ENCODE results near the gene DUSP19. TPM values are rescaled to one million over a fixed set of nuclear protein-coding genes. Genes with fewer than 3 reads are reported as not detected.

DUSP19 gene
- total RNA-seq, 1 experiment from 2014 or later = 1.8 TPM

DNA sequence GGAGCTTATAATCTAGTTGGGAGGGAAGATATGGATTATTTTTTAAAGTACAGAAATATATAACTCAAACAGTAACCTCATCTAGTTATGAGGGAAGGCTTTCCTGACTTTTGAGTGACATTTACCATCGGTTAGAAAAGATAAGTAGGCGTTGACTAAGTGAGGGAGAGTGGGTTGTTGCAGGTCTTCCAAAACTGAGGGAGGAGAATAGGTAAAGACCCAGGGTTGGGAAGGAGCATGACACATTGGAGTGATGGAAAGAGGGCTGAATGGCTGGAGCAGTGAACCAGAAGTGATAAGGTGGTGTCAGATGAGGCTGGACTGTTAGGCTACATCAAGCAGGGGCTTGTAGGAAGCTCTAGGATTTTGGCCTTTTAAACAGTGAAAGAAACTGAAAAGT lies 35.1 kb downstream of the DUSP19 start:
- Histone ChIP-seq H3K27ac (ENCODE audit: insufficient read length, low read depth, low read length) (no peak overlapping the region), H4K5ac (ENCODE audit: insufficient read length, low read depth, low read length) (no peak overlapping the region), H2BK20ac (ENCODE audit: low read depth, low read length, poor library complexity, severe bottlenecking) (no peak overlapping the region), H3K18ac (ENCODE audit: insufficient read length, low read depth, low read length) (no peak overlapping the region), H2AFZ (ENCODE audit: low read length) (no peak overlapping the region), H3K9ac (ENCODE audit: extremely low read depth, insufficient read length, low read length) (no peak overlapping the region), H3T11ph (ENCODE audit: low read length) (no peak overlapping the region), H4K91ac (ENCODE audit: insufficient read length, low read depth, low read length) (no peak overlapping the region), H3K4me1 (ENCODE audit: insufficient read depth, low read length) (no peaks in the 10 kb centered on the region), H3K56ac (ENCODE audit: insufficient read length, low read depth, low read length) (no peak overlapping the region), H3K14ac (ENCODE audit: insufficient read depth, low read length) (no peak overlapping the region), H3K23ac (ENCODE audit: insufficient read length, low read depth, low read length) (no peak overlapping the region), H2AK5ac (ENCODE audit: insufficient read length, low read length) (no peak overlapping the region), H3K23me2 (ENCODE audit: insufficient read length, low read depth, low read length, poor library complexity, severe bottlenecking) (no peaks in the 10 kb centered on the region), H2BK12ac (ENCODE audit: insufficient read length, low read depth, low read length) (no peak overlapping the region), H3K79me2 (ENCODE audit: insufficient read depth, low read length) (no peaks in the 10 kb centered on the region), H3K79me1 (ENCODE audit: insufficient read depth, low read depth, low read length, poor library complexity, severe bottlenecking) (no peaks in the 10 kb centered on the region), H3K4me2 (ENCODE audit: insufficient read depth, insufficient read length, low read length) (no peak overlapping the region), H2BK5ac (ENCODE audit: insufficient read length, low read length) (no peak overlapping the region), H2BK15ac (ENCODE audit: low read depth, low read length) (no peak overlapping the region), H4K20me1 (ENCODE audit: control insufficient read depth, insufficient read depth, insufficient read length) (no peaks in the 10 kb centered on the region), H3K27me3 (ENCODE audit: insufficient read depth, low read length) (no peaks in the 10 kb centered on the region), H4K8ac (replicated peaks; ENCODE audit: insufficient read length, low read depth, low read length) (no peak overlapping the region), H3K4ac (ENCODE audit: low read depth, low read length) (no peak overlapping the region), H3K9me3 (ENCODE audit: control insufficient read depth, low read depth, low read length) (no peaks in the 10 kb centered on the region), H2BK120ac (ENCODE audit: low read depth, low read length, poor library complexity, severe bottlenecking) (no peak overlapping the region)
- WGBS (ENCODE audit: extremely low coverage, insufficient read length, low lambda C conversion rate) = no CpG with 5 or more reads among the region's 2 CpGs
- Mint-ChIP-seq H3K36me3 (ENCODE audit: insufficient read depth in 1 of 3, low read depth in 3 of 3) (no peaks in the 10 kb centered on the region), H3K4me3 (no peak overlapping the region), H3K9me3 (no peaks in the 10 kb centered on the region), H3K4me1 (no peaks in the 10 kb centered on the region), H3K27me3 (ENCODE audit: low read depth) (no peaks in the 10 kb centered on the region), H3K27ac (no peak overlapping the region)
- TF ChIP-seq, protein P1, sequence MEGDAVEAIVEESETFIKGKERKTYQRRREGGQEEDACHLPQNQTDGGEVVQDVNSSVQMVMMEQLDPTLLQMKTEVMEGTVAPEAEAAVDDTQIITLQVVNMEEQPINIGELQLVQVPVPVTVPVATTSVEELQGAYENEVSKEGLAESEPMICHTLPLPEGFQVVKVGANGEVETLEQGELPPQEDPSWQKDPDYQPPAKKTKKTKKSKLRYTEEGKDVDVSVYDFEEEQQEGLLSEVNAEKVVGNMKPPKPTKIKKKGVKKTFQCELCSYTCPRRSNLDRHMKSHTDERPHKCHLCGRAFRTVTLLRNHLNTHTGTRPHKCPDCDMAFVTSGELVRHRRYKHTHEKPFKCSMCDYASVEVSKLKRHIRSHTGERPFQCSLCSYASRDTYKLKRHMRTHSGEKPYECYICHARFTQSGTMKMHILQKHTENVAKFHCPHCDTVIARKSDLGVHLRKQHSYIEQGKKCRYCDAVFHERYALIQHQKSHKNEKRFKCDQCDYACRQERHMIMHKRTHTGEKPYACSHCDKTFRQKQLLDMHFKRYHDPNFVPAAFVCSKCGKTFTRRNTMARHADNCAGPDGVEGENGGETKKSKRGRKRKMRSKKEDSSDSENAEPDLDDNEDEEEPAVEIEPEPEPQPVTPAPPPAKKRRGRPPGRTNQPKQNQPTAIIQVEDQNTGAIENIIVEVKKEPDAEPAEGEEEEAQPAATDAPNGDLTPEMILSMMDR (conservative IDR thresholded peaks at IDR 0.05) = no peak
- no peak for DNase-seq
